Stimulated activated CD8-positive, alpha-beta memory T cell treated with anti-CD3 and anti-CD28 coated beads, Interleukin-12 subunit alpha, Interleukin-12 subunit beta, amount 100 ng/mL, for 24 hours (primary cell): ENCODE results near the gene SLX4IP.
"Not testable (repeated sequence)": the region's sequence is repeated elsewhere in the genome, so short reads cannot be mapped to it uniquely, and the experiment has no call there.

Experiments used
- DNase-seq: peaks from one replicate; pipeline ENCODE4 v3.0.0-alpha.2; 2020; ENCODE audit errors: extremely low read depth

SLX4IP gene

GRCh38 chr20:10434832-10435812 is at the start of gene SLX4IP:
TSS of gene SLX4IP (plus strand) at chr20:10435305. CDS start at chr20:10458205, 22,900 bp downstream.
- DNase-seq, result peak; percentile 51

- DNase-seq, result no peak
Measured at GRCh38 chr20:10385850-10386544, 49.1 kb upstream of the SLX4IP start.

GRCh38 chr20:10387686-10388085 is 47.4 kb upstream of the SLX4IP start:
- DNase-seq, result no peak

GRCh38 chr20:10388597-10388996 is 46.5 kb upstream of the SLX4IP start:
- no peak for DNase-seq

- no peak for DNase-seq
Measured at GRCh38 chr20:10390709-10391108, 44.4 kb upstream of the SLX4IP start.

GRCh38 chr20:10394752-10395151 is 40.4 kb upstream of the SLX4IP start:
- not testable (repeated sequence) for DNase-seq

- DNase-seq, result no peak
Measured at GRCh38 chr20:10398834-10399369, 36.2 kb upstream of the SLX4IP start.

GRCh38 chr20:10402938-10403608 is 32.0 kb upstream of the SLX4IP start:
- DNase-seq, result no peak

GRCh38 chr20:10404023-10404628 is 31.0 kb upstream of the SLX4IP start:
- DNase-seq, result no peak

- no peak for DNase-seq
Measured at GRCh38 chr20:10404959-10405530, 30.1 kb upstream of the SLX4IP start.

- no peak for DNase-seq
Measured at GRCh38 chr20:10408108-10408813, 26.8 kb upstream of the SLX4IP start.

- DNase-seq, result no peak
Measured at GRCh38 chr20:10411673-10412072, 23.4 kb upstream of the SLX4IP start.

GRCh38 chr20:10412591-10413408 is 22.3 kb upstream of the SLX4IP start:
- DNase-seq, result no peak

- DNase-seq, result no peak
Measured at GRCh38 chr20:10415013-10415650, 20.0 kb upstream of the SLX4IP start.

GRCh38 chr20:10417218-10417617 is 17.9 kb upstream of the SLX4IP start:
- DNase-seq, result not testable (repeated sequence)

- no peak for DNase-seq
Measured at GRCh38 chr20:10419550-10420133, 15.5 kb upstream of the SLX4IP start.

GRCh38 chr20:10423735-10424134 is 11.4 kb upstream of the SLX4IP start:
- no peak for DNase-seq

- DNase-seq, result no peak
Measured at GRCh38 chr20:10427060-10427692, 7.9 kb upstream of the SLX4IP start.
